Memory B cell (primary cell): Measurements from ENCODE around the gene KIF26A.

Experiments used
- ATAC-seq: fragments of 150-1000 bp; cut with Tn5 transposase; 2 replicates; pipeline ENCODE4 v1.10.0; 2021; ENCODE audit warnings: low read depth, mild to moderate bottlenecking, moderate library complexity
- DNase-seq, 2 donors: peaks; one replicate each; pipeline ENCODE4 v3.0.0; 2022; ENCODE audit warnings: low spot score in 2 of 2
- H3K27ac Mint-ChIP-seq: one replicate; pipeline ENCODE4 v1.8.0; 2022; ENCODE audit warnings: mild to moderate bottlenecking, moderate library complexity, mixed read lengths
- H3K27me3 Mint-ChIP-seq: one replicate; pipeline ENCODE4 v1.8.0; 2022; ENCODE audit warnings: mixed read lengths
- H3K36me3 Mint-ChIP-seq: one replicate; pipeline ENCODE4 v1.8.0; 2022; ENCODE audit warnings: mild to moderate bottlenecking, mixed read lengths
- H3K4me1 Mint-ChIP-seq: one replicate; pipeline ENCODE4 v1.8.0; 2022; ENCODE audit warnings: mixed read lengths
- H3K4me3 Mint-ChIP-seq: one replicate; pipeline ENCODE4 v1.8.0; 2022; ENCODE audit warnings: mild to moderate bottlenecking, moderate library complexity, mixed read lengths
- H3K9me3 Mint-ChIP-seq: one replicate; pipeline ENCODE4 v1.8.0; 2022; ENCODE audit warnings: mixed read lengths

The KIF26A gene

GRCh38 chr14:104138098-104138717 lies at the start of gene KIF26A:
Gene KIF26A, plus strand, starts transcription at chr14:104138587. Its CDS starts 136 bp downstream, at chr14:104138723.
- Mint-ChIP-seq H3K9me3 (no peaks in the 10 kb centered on the region), H3K36me3 (no peaks in the 10 kb centered on the region), H3K4me3 (peak within 1 kb of the TSS; percentile 72), H3K4me1 (peaks cover 3% of the 10 kb centered on the region), H3K27ac (no peak within 1 kb of the TSS), H3K27me3 (peaks cover 13% of the 10 kb centered on the region)
- DNase-seq, result no peak
- ATAC-seq, result peak; percentile 33

- H3K27me3 Mint-ChIP-seq, result peaks cover 14% of the 10 kb centered on the region
- H3K4me3 Mint-ChIP-seq, result no peak overlapping the region
Measured at GRCh38 chr14:104090071-104090748, 48.2 kb upstream of the KIF26A start.

GRCh38 chr14:104091061-104091926 lies 47.1 kb upstream of the KIF26A start:
- peaks cover 18% of the 10 kb centered on the region for H3K27me3 Mint-ChIP-seq
- no peak overlapping the region for H3K4me3 Mint-ChIP-seq
- DNase-seq, result no peak
- ATAC-seq, result no peak
- H3K4me1 Mint-ChIP-seq, result peaks cover 5% of the 10 kb centered on the region
- no peaks in the 10 kb centered on the region for H3K36me3 Mint-ChIP-seq
- H3K9me3 Mint-ChIP-seq, result no peaks in the 10 kb centered on the region
- no peak overlapping the region for H3K27ac Mint-ChIP-seq

More at GRCh38 chr14:104090071-104090748, 48.2 kb upstream of the KIF26A start:
- peaks cover 5% of the 10 kb centered on the region for H3K4me1 Mint-ChIP-seq
- no peak for DNase-seq
- ATAC-seq, result no peak
- H3K36me3 Mint-ChIP-seq, result no peaks in the 10 kb centered on the region
- H3K9me3 Mint-ChIP-seq, result no peaks in the 10 kb centered on the region
- H3K27ac Mint-ChIP-seq, result no peak overlapping the region

- Mint-ChIP-seq H3K27ac (no peak overlapping the region), H3K9me3 (no peaks in the 10 kb centered on the region), H3K4me3 (no peak overlapping the region), H3K27me3 (peaks cover 13% of the 10 kb centered on the region), H3K4me1 (peaks cover 5% of the 10 kb centered on the region), H3K36me3 (no peaks in the 10 kb centered on the region)
- ATAC-seq, result no peak
- DNase-seq, result no peak
Measured at GRCh38 chr14:104091927-104092771, 46.2 kb upstream of the KIF26A start.

- Mint-ChIP-seq H3K4me3 (no peak overlapping the region), H3K4me1 (peaks cover 5% of the 10 kb centered on the region), H3K27ac (no peak overlapping the region), H3K27me3 (peaks cover 11% of the 10 kb centered on the region), H3K9me3 (no peaks in the 10 kb centered on the region), H3K36me3 (no peaks in the 10 kb centered on the region)
- no peak for ATAC-seq
- DNase-seq, result no peak
Measured at GRCh38 chr14:104092931-104093365, 45.4 kb upstream of the KIF26A start.

DNA sequence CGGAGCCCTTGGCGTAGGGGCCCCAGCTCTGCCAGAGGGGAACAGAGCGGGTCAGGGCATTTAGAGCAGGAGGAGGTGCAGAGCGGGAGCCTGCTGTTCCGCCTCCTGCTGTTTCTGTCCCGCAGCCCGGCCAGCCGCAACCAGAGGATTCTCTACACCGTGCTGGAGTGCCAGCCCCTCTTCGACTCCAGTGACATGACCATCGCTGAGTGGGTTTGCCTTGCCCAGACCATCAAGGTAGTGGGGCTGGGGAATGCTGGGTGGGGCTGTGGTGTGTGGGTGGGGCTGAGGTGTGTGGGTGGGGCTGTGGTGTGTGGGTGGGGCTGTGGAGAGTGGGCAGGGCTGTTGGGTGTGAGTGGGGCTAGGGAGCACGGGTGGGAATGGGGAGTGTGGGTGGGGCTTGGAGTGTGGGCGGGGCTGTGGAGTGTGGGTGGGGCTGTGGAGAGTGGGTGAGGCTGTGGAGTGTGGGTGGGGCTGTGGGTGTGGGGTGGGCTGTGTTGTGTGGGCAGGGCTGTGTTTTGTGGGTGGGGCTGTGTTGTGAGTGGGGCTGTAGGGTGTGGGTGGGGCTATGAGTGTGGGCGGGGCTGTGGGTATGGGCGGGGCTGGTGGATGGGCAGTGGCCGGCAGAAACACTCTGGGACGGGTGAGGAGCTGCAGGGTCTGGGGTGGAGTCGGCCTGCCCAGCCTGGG lies 44.9 kb upstream of the KIF26A start:
- ATAC-seq (peak; percentile 43), DNase-seq (no peak)
- H3K27me3 Mint-ChIP-seq, result peaks cover 11% of the 10 kb centered on the region
- H3K4me1 Mint-ChIP-seq, result peaks cover 5% of the 10 kb centered on the region
- H3K36me3 Mint-ChIP-seq, result no peaks in the 10 kb centered on the region
- no peak overlapping the region for H3K4me3 Mint-ChIP-seq
- no peaks in the 10 kb centered on the region for H3K9me3 Mint-ChIP-seq
- H3K27ac Mint-ChIP-seq, result no peak overlapping the region

DNA sequence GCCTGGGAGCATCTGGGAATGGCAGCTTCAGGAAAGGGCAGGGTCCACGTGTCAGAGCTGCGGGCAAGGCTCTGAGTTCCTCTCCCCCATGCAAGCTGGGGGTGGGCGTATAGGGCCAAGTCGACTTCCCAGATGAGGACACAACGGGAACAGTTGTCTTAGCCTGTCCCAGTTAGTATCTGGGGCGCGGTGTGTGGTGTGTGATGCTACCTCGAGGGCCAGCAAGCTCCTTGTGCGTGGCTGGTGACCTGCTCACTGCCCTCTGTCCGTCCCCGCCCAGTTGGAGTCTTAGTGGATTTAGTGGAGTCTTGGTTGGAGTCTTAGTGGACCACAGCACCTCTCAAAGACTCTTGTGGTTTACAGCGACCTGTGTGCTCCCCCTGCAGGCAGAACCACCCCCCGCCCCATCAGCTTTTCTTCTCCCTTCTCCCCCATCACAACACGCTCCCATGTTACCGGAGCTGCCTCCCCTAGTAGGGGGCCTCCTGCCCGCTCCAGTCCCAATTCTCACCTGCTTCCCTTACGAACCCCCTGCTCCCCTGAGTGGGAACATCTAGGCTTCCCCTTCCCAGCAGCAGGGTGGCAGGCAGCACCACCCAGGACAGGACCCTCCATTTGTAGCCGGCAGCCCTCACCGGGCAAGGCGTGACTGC lies 44.2 kb upstream of the KIF26A start:
- ATAC-seq, result peak; percentile 12
- Mint-ChIP-seq H3K4me3 (no peak overlapping the region), H3K36me3 (no peaks in the 10 kb centered on the region)

DNA sequence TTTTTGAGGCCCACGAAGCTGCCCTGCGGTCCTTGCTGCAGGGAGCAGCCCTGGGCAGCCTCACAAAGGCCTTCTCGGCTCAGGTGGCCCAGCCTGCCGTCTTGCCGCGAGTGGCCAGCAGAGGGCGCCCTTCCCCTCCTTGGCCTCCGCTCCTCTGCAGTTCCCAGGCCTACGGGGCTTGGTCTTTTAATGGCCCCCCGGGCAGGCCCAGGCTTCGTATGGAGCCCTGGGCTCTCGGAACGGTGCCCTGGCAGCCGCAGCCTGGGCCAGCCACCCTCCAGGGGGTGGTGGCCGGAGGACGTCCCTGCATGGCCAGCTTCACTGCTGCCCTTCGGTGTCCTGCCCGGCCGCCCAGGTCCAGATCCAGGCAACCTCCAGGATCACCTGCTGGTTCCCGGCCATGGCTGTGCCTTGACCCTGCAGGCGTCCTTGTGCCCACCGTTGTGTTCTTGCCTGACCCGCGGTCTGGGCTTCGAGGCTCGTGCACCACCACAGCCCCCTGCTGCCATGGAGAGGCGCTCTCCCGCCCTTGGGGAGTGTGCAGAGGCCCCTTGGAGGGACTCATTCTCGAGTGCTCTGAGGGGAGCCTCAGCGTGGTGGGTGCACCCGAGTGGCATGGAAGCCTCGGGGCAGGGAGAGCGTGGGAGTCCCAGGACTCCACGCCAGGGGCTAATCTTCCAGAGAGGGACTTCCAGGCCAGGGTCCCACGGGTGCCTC lies 43.5 kb upstream of the KIF26A start:
- peak; percentile 72 to 83 for DNase-seq

More for the DNA sequence above, 44.2 kb upstream of the KIF26A start:
- Mint-ChIP-seq H3K4me1 (peaks cover 5% of the 10 kb centered on the region), H3K27ac (no peak overlapping the region), H3K9me3 (no peaks in the 10 kb centered on the region), H3K27me3 (peaks cover 11% of the 10 kb centered on the region)
- no peak for DNase-seq

DNA sequence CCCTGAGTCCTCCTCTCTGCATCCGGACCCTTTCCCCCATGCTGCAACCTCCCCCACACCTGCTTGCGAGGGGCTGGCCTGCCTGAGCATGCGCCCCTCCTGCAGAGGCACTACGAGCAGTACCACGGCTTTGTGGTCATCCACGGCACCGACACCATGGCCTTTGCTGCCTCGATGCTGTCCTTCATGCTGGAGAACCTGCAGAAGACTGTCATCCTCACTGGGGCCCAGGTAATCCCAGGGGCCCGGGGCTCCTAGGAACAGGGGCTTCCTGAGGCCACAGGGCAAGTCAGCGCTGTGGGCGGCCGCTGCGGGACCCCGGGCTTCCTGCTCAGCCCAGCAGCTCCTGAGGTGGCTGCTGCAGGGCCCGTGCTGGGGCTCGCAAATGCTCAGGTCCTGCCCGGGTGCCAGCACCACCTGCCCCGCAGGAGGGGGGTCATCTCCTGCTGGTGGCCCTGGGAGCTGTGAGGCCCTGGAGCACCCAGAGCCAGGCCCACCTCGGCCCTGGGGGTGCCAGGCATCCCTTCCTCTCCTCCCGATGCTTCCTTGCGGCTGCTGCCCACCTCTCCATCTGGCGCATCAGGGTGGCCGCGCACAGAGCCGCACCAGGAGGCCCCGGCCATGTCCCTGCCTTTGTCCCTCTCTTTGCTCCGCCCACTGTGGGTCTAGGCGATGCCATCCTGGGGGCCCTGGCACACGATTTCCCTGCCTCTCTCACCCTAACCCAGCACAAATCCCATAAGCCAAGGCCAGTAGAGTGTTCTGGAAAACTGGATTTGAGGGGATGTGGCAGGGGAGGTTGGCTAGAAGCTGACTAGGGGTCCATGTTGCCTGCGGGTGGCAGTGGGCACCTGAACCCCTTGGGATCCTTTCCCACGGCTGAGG lies 42.7 kb upstream of the KIF26A start:
- DNase-seq (no peak), ATAC-seq (no peak)
- Mint-ChIP-seq H3K27me3 (peaks cover 11% of the 10 kb centered on the region), H3K27ac (no peak overlapping the region), H3K9me3 (no peaks in the 10 kb centered on the region), H3K4me3 (no peak overlapping the region), H3K36me3 (no peaks in the 10 kb centered on the region), H3K4me1 (peaks cover 5% of the 10 kb centered on the region)

More for the DNA sequence above, 43.5 kb upstream of the KIF26A start:
- Mint-ChIP-seq H3K4me1 (peaks cover 5% of the 10 kb centered on the region), H3K9me3 (no peaks in the 10 kb centered on the region), H3K4me3 (no peak overlapping the region), H3K27ac (no peak overlapping the region), H3K36me3 (no peaks in the 10 kb centered on the region), H3K27me3 (peaks cover 11% of the 10 kb centered on the region)
- peak; percentile 78 for ATAC-seq

DNA sequence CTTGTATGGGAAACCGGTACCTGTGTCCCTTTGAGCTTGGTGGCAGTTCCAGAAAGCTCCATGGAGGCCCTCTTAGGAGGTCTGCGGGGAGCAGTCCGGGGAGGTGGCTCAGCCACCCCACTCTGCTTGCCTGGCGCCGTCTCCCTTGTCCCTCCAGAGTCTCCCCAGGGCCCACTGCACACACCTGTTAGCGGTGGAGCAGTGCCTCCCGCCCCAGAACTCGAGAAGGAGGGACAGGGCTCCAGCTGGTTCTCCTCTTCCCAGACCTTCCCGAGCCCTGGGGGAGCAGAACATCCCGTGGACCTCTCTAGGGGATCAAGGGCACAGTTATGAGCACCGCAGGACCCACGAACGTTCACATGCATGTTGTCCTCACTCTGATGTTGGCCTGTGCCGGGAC lies 42.1 kb upstream of the KIF26A start:
- Mint-ChIP-seq H3K36me3 (no peaks in the 10 kb centered on the region), H3K9me3 (no peaks in the 10 kb centered on the region), H3K27ac (no peak overlapping the region), H3K4me1 (peaks cover 5% of the 10 kb centered on the region), H3K4me3 (no peak overlapping the region), H3K27me3 (peaks cover 11% of the 10 kb centered on the region)
- ATAC-seq, result no peak
- no peak for DNase-seq

- Mint-ChIP-seq H3K27me3 (peaks cover 8% of the 10 kb centered on the region), H3K9me3 (no peaks in the 10 kb centered on the region), H3K27ac (no peak overlapping the region), H3K4me1 (peaks cover 5% of the 10 kb centered on the region), H3K4me3 (no peak overlapping the region), H3K36me3 (no peaks in the 10 kb centered on the region)
- DNase-seq, result no peak
- ATAC-seq, result no peak
Measured at GRCh38 chr14:104096751-104097700, 41.4 kb upstream of the KIF26A start.
